ENCODE results near the gene TBC1D5.

The TBC1D5 gene

GRCh38 chr3:17313746-17314145 is 428.7 kb downstream of the TBC1D5 start:
- DNase-seq (ENCODE audit: low read depth), result no peak
- no peak overlapping the region for H3K4me3 ChIP-seq (ENCODE audit: low read depth, low read length)
- no peak for TF ChIP-seq CTCF (IDR thresholded peaks at IDR 0.05; ENCODE audit: low read depth, low read length, missing control alignments)

DNA sequence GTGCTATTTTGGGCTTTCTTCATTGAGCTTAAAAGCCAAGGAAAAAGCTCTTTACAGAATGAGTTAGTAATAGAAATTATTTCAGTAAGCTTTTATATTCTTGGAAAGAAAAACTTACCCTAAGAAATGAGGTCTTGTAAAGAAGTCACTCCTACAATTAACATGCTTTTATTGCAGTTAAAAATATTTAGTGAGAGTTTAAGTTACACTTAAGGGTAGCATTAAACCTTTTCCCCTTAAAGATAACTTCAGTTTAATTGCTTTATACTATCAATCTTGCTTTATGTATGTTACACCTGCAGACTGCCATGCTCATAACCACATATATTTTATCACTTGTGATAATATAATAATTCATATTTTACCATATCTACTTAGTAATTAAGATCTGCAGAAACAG is 431.4 kb downstream of the TBC1D5 start:
- no peak for DNase-seq (ENCODE audit: low read depth)
- no peak for TF ChIP-seq CTCF (IDR thresholded peaks at IDR 0.05; ENCODE audit: low read depth, low read length, missing control alignments)
- H3K4me3 ChIP-seq (ENCODE audit: low read depth, low read length), result no peak overlapping the region

DNA sequence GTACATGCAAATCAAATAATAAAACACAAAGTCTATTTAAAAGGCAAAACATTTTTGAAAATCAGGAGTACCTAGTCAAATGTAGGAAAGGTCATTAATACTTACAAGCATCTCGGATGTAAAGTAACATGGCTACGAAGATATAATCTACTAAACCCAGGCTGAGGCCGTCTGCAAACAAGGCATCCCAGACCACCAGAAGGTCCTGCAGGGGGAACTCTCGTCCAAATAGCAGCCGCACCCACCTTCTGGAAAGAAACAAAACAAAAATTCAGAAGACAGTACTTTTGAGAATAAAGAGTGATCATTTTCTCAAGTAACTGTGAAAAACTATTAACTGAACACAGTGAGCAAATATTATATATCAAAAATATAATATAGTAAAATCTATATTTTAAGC is 434.5 kb downstream of the TBC1D5 start:
- no peak for TF ChIP-seq CTCF (IDR thresholded peaks at IDR 0.05; ENCODE audit: low read depth, low read length, missing control alignments)
- H3K4me3 ChIP-seq (ENCODE audit: low read depth, low read length), result no peak overlapping the region
- DNase-seq (ENCODE audit: low read depth), result no peak

DNA sequence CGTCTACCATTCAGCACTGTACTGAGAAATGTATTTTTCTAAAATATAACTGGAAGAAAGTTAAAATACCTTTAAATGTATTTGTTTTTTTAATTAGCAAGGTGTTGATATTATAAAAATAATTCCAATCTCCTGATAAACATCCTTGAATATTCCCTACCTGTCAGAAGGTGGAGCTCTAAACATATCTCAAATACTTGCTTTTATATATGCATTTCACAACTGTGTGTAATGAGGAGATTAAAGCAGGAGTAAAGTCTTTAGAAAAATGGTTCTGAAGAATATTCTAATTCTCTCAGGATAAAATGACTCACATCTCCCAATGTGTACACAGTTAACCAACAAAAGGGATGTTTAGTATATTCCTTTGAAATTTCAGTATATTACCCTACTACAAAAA is 434.9 kb downstream of the TBC1D5 start:
- no peak overlapping the region for H3K4me3 ChIP-seq (ENCODE audit: low read depth, low read length)
- no peak for TF ChIP-seq CTCF (IDR thresholded peaks at IDR 0.05; ENCODE audit: low read depth, low read length, missing control alignments)
- no peak for DNase-seq (ENCODE audit: low read depth)

DNA sequence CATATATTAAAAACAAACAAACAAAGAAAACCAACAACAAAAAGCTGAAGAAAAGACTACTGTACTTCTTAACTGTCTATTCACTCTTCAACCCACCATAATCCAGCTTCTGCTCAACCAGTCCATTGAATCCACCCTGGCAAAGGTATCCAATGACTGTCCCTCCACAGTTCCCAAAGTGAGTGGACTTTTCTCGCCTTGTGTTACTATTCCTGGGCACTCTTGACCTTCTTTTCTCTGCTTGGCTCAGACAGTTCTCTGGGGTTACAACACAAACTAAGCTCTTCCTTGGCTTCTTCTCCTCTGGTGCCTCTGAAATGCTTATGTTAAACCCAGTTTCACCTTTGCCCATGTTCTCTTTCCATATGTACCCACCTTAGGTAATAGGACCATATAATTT is 437.5 kb downstream of the TBC1D5 start:
- H3K4me3 ChIP-seq (ENCODE audit: low read depth, low read length), result no peak overlapping the region
- DNase-seq (ENCODE audit: low read depth), result no peak
- no peak for TF ChIP-seq CTCF (IDR thresholded peaks at IDR 0.05; ENCODE audit: low read depth, low read length, missing control alignments)

DNA sequence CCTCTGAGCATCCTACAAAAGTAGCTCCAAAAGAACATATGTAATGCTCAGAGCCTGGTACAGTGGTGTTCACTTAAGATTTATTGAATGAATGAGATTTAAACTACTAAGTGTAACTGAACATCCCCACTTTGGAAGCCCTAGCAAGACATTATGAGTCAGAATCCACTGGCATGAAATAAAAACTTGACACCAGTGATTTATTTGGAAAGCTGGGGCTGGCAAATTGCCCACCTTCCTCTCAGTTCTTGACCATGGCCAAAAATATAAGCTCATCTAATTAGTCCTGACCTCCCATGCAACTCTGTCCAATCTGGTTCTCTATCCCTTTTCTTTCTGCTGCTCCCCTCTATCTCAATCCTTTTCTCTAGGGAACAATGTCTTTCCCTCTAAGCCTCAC is 439.7 kb downstream of the TBC1D5 start:
- TF ChIP-seq CTCF (IDR thresholded peaks at IDR 0.05; ENCODE audit: low read depth, low read length, missing control alignments), result no peak
- DNase-seq (ENCODE audit: low read depth), result no peak
- no peak overlapping the region for H3K4me3 ChIP-seq (ENCODE audit: low read depth, low read length)

- no peak overlapping the region for H3K4me3 ChIP-seq (ENCODE audit: low read depth, low read length)
- TF ChIP-seq CTCF (IDR thresholded peaks at IDR 0.05; ENCODE audit: low read depth, low read length, missing control alignments), result no peak
- no peak for DNase-seq (ENCODE audit: low read depth)
These were observed 440.3 kb downstream of the TBC1D5 start for GRCh38 chr3:17302170-17302569.

All from GM12864 (cell line).